Right cardiac atrium (tissue), 5 donors: ENCODE measurements around the gene PPP6R1. TPM values are rescaled to one million over a fixed set of nuclear protein-coding genes. Genes with fewer than 3 reads are reported as not detected.
A peak's percentile ranks its signal among the peaks of the same experiment; 100 is the strongest.

Experiments used
- ATAC-seq, 2 donors: fragments of 200-7000 bp; cut with Tn5 transposase; one replicate each; pipeline versions ENCODE4 v1.8.0 to v1.9.1; 2020; ENCODE audit warnings: moderate library complexity in 2 of 2, mild to moderate bottlenecking in 1 of 2
- DNase-seq, 3 donors: peaks; one replicate each; pipeline ENCODE4 v3.0.0-alpha.2; 2020
- H3K27ac ChIP-seq: one replicate; pipeline ENCODE4 v1.5.1; 2013; ENCODE audit warnings: mild to moderate bottlenecking, low read length, control low read depth, moderate library complexity
- H3K27me3 ChIP-seq: one replicate; pipeline ENCODE4 v1.6.1; 2013; ENCODE audit not compliant: control insufficient read depth, insufficient read depth
- H3K4me1 ChIP-seq: one replicate; pipeline ENCODE4 v1.6.1; 2013; ENCODE audit warnings: low read length; ENCODE audit not compliant: control insufficient read depth, insufficient read depth
- H3K4me3 ChIP-seq: one replicate; pipeline ENCODE4 v1.5.1; 2013; ENCODE audit warnings: low read length, control low read depth
- H3K9me3 ChIP-seq: one replicate; pipeline ENCODE4 v1.6.1; 2013; ENCODE audit warnings: low read length; ENCODE audit not compliant: control insufficient read depth
- WGBS: extraction: QIAGEN DNeasy Blood & Tissue Kit; methylation state at CpG from one replicate; pipeline ENCODE4 v1.1.7; 2013; 5-methylcytosine and 5-hydroxymethylcytosine counted together
- intact Hi-C, 4 donors: fragments of 100-400 bp; cut with DNase I; formaldehyde crosslinking; loops; one replicate each; pipeline versions ENCODE4 v1.11.0 to v1.14.0; 2022 to 2023
- microRNA-seq, 2 donors: library from miRNA; unstranded; fragments of <30 nt; microRNA quantifications; one replicate each; pipeline ENCODE4 v1.2.0, GENCODE V29; 2020 to 2021
- polyA plus RNA-seq: library from polyadenylated mRNA; stranded (reverse); fragments of 200-250 nt; gene quantifications from one replicate; pipeline ENCODE4 v1.2.3, GENCODE V29; 2013
- total RNA-seq, 4 donors: library from RNA; stranded (reverse); fragmentation: NEBNext Ultra II Directional; extraction: Animal tissue kit (Norgen Biotek cat#: 25700); gene quantifications; one replicate each; pipeline ENCODE4 v1.2.1, GENCODE V29; 2021
- donor health status: healthy with polysubstance abuse.
- donor health status: DM: no; HTN: yes; CAD: no.
- donor health status: DM: no; HTN: no; CAD: no.
- donor health status: DM: no; HTN: yes; CAD: no; lungs with severe emphysema.
- donor health status: DM: yes; HTN: yes; CAD: no.

The PPP6R1 gene
- total and polyA plus RNA-seq, 5 donors, result 31.7 to 43.5 (median 39.4) TPM

GRCh38 chr19:55193481-55193880 is 65.3 kb downstream of the PPP6R1 start:
- Histone ChIP-seq H3K4me1 (no peaks in the 10 kb centered on the region), H3K9me3 (no peaks in the 10 kb centered on the region), H3K27me3 (no peaks in the 10 kb centered on the region), H3K27ac (no peak overlapping the region), H3K4me3 (no peak overlapping the region)
- DNase-seq (no peak), ATAC-seq (no peak)
- WGBS, result 77% methylated on average over 12 of the region's 12 CpGs
- intact Hi-C loops, result no loop called here

- H3K27me3 ChIP-seq, result no peaks in the 10 kb centered on the region
- no peaks in the 10 kb centered on the region for H3K4me1 ChIP-seq
- DNase-seq (peak in 1 of 3 donors; percentile 51), ATAC-seq (peak; percentile 73 to 93)
- H3K4me3 ChIP-seq, result no peak overlapping the region
- no peak overlapping the region for H3K27ac ChIP-seq
- no peaks in the 10 kb centered on the region for H3K9me3 ChIP-seq
- 56% methylated on average over 15 of the region's 15 CpGs for WGBS
- intact Hi-C loops, result no loop called here
Measured at GRCh38 chr19:55189403-55189835, 69.4 kb downstream of the PPP6R1 start.

GRCh38 chr19:55188625-55189024 is 70.2 kb downstream of the PPP6R1 start:
- H3K27ac ChIP-seq, result no peak overlapping the region
- WGBS, result 64% methylated on average over 8 of the region's 8 CpGs
- intact Hi-C loops, result no loop called here
- ATAC-seq (peak in 1 of 2 donors; percentile 51), DNase-seq (no peak)
- no peaks in the 10 kb centered on the region for H3K9me3 ChIP-seq
- H3K27me3 ChIP-seq, result no peaks in the 10 kb centered on the region
- no peak overlapping the region for H3K4me3 ChIP-seq
- no peaks in the 10 kb centered on the region for H3K4me1 ChIP-seq

GRCh38 chr19:55186080-55186479 is 72.7 kb downstream of the PPP6R1 start:
- no peak for DNase-seq
- Histone ChIP-seq H3K4me1 (no peaks in the 10 kb centered on the region), H3K27ac (no peak overlapping the region), H3K9me3 (no peaks in the 10 kb centered on the region), H3K4me3 (no peak overlapping the region), H3K27me3 (no peaks in the 10 kb centered on the region)
- 76% methylated on average over 12 of the region's 12 CpGs for WGBS
- intact Hi-C loops, result no loop called here
- no peak for ATAC-seq

GRCh38 chr19:55181740-55182139 is 77.1 kb downstream of the PPP6R1 start:
- H3K27ac ChIP-seq, result no peak overlapping the region
- DNase-seq (no peak), ATAC-seq (no peak)
- intact Hi-C loops, result no loop called here
- WGBS, result 71% methylated on average over 20 of the region's 20 CpGs
- H3K4me1 ChIP-seq, result no peaks in the 10 kb centered on the region
- H3K9me3 ChIP-seq, result no peaks in the 10 kb centered on the region
- H3K27me3 ChIP-seq, result no peaks in the 10 kb centered on the region
- H3K4me3 ChIP-seq, result no peak overlapping the region

Small RNA genes within 50 kb of the gene (microRNA-seq; reads per million reads assigned to microRNA genes)
- 0 to 1.7 reads per million in 2 donors for gene MIR6802
- 0 to 2.9 reads per million in 2 donors for gene MIR6803
- 0 reads per million in 2 donors for gene MIR6804

Other genes starting within 250 kb of the PPP6R1 start
- gene GP6, start 220.8 kb downstream of the PPP6R1 start, total RNA-seq, result under 1 TPM; 0.26 to 0.71 (median 0.44) TPM
- 0.27 TPM for gene GP6, start 220.8 kb downstream of the PPP6R1 start, polyA plus RNA-seq
- 10 to 100 TPM; 25.5 to 42.6 (median 31.9) TPM for gene RDH13, start 195.9 kb downstream of the PPP6R1 start, total RNA-seq
- 30.1 TPM for gene RDH13, start 195.9 kb downstream of the PPP6R1 start, polyA plus RNA-seq
- gene EPS8L1, start 183.1 kb downstream of the PPP6R1 start, total RNA-seq, result 1 to 10 TPM in 3 of 4 donors, under 1 TPM in 1; 0.78 to 1.7 (median 1.1) TPM
- gene EPS8L1, start 183.1 kb downstream of the PPP6R1 start, polyA plus RNA-seq, result 2.2 TPM
- gene PPP1R12C, start 141.4 kb downstream of the PPP6R1 start, total RNA-seq, result 100 to 1,000 TPM; 125 to 244 (median 147) TPM
- 221 TPM for gene PPP1R12C, start 141.4 kb downstream of the PPP6R1 start, polyA plus RNA-seq
- 10 to 100 TPM in 3 of 4 donors, 1 to 10 TPM in 1; 8.0 to 25.3 (median 14.7) TPM for gene TNNT1, start 109.8 kb downstream of the PPP6R1 start, total RNA-seq
- gene TNNT1, start 109.8 kb downstream of the PPP6R1 start, polyA plus RNA-seq, result 34.8 TPM
- 1,000 to 10,000 TPM; 1,638 to 3,997 (median 2,736) TPM for gene TNNI3, start 101.3 kb downstream of the PPP6R1 start, total RNA-seq
- 8,501 TPM for gene TNNI3, start 101.3 kb downstream of the PPP6R1 start, polyA plus RNA-seq
- 1 to 10 TPM in 3 of 4 donors, under 1 TPM in 1; 0.56 to 1.6 (median 1.3) TPM for gene DNAAF3, start 92.4 kb downstream of the PPP6R1 start, total RNA-seq
- gene DNAAF3, start 92.4 kb downstream of the PPP6R1 start, polyA plus RNA-seq, result 2.9 TPM
- gene SYT5, start 78.7 kb downstream of the PPP6R1 start, total RNA-seq, result 1 to 10 TPM in 1 of 4 donors, not detected in 3; 1.3 TPM
- gene SYT5, start 78.7 kb downstream of the PPP6R1 start, polyA plus RNA-seq, result 0.09 TPM
- 1 to 10 TPM in 2 of 4 donors, under 1 TPM in 2; 0.14 to 3.1 (median 0.75) TPM for gene PTPRH, start 49.5 kb downstream of the PPP6R1 start, total RNA-seq
- 0.72 TPM for gene PTPRH, start 49.5 kb downstream of the PPP6R1 start, polyA plus RNA-seq
- gene TMEM86B, start 30.3 kb downstream of the PPP6R1 start, total RNA-seq, result 1 to 10 TPM in 3 of 4 donors, under 1 TPM in 1; 0.80 to 2.1 (median 1.3) TPM
- gene TMEM86B, start 30.3 kb downstream of the PPP6R1 start, polyA plus RNA-seq, result 1.6 TPM
- gene HSPBP1, start 21.1 kb upstream of the PPP6R1 start, total RNA-seq, result 10 to 100 TPM; 27.7 to 35.1 (median 31.3) TPM
- gene HSPBP1, start 21.1 kb upstream of the PPP6R1 start, polyA plus RNA-seq, result 48.0 TPM
- gene BRSK1, start 25.0 kb upstream of the PPP6R1 start, total RNA-seq, result 10 to 100 TPM; 17.2 to 20.5 (median 19.5) TPM
- gene BRSK1, start 25.0 kb upstream of the PPP6R1 start, polyA plus RNA-seq, result 11.9 TPM
- gene TMEM150B, start 66.3 kb upstream of the PPP6R1 start, total RNA-seq, result 1 to 10 TPM; 2.0 to 2.4 (median 2.2) TPM
- 0.68 TPM for gene TMEM150B, start 66.3 kb upstream of the PPP6R1 start, polyA plus RNA-seq
- gene KMT5C, start 80.9 kb upstream of the PPP6R1 start, total RNA-seq, result 1 to 10 TPM; 6.7 to 9.8 (median 8.4) TPM
- gene KMT5C, start 80.9 kb upstream of the PPP6R1 start, polyA plus RNA-seq, result 6.3 TPM
- gene COX6B2, start 95.7 kb upstream of the PPP6R1 start, total RNA-seq, result not detected
- gene COX6B2, start 95.7 kb upstream of the PPP6R1 start, polyA plus RNA-seq, result not detected
- not detected for gene GARIN5B, start 104.2 kb upstream of the PPP6R1 start, total RNA-seq
- not detected for gene GARIN5B, start 104.2 kb upstream of the PPP6R1 start, polyA plus RNA-seq
- gene IL11, start 111.4 kb upstream of the PPP6R1 start, total RNA-seq, result not detected
- not detected for gene IL11, start 111.4 kb upstream of the PPP6R1 start, polyA plus RNA-seq
- gene TMEM190, start 117.8 kb upstream of the PPP6R1 start, total RNA-seq, result not detected
- gene TMEM190, start 117.8 kb upstream of the PPP6R1 start, polyA plus RNA-seq, result not detected
- gene TMEM238, start 125.3 kb upstream of the PPP6R1 start, total RNA-seq, result 1 to 10 TPM in 1 of 4 donors, under 1 TPM in 3; 0.47 to 1.2 (median 0.56) TPM
- 0.14 TPM for gene TMEM238, start 125.3 kb upstream of the PPP6R1 start, polyA plus RNA-seq
- gene RPL28, start 126.9 kb upstream of the PPP6R1 start, total RNA-seq, result 1,000 to 10,000 TPM in 1 of 4 donors, 100 to 1,000 TPM in 3; 656 to 1,015 (median 735) TPM
- gene RPL28, start 126.9 kb upstream of the PPP6R1 start, polyA plus RNA-seq, result 806 TPM
- gene UBE2S, start 148.8 kb upstream of the PPP6R1 start, total RNA-seq, result 10 to 100 TPM; 21.0 to 32.7 (median 27.8) TPM
- 12.2 TPM for gene UBE2S, start 148.8 kb upstream of the PPP6R1 start, polyA plus RNA-seq
- not detected for gene SHISA7, start 184.3 kb upstream of the PPP6R1 start, total RNA-seq
- gene SHISA7, start 184.3 kb upstream of the PPP6R1 start, polyA plus RNA-seq, result 0.05 TPM
- 10 to 100 TPM; 49.6 to 73.9 (median 62.0) TPM for gene ISOC2, start 202.6 kb upstream of the PPP6R1 start, total RNA-seq
- 111 TPM for gene ISOC2, start 202.6 kb upstream of the PPP6R1 start, polyA plus RNA-seq
- not detected for gene C19orf85, start 205.7 kb upstream of the PPP6R1 start, total RNA-seq
- not detected for gene C19orf85, start 205.7 kb upstream of the PPP6R1 start, polyA plus RNA-seq
- gene ZNF628, start 217.6 kb upstream of the PPP6R1 start, total RNA-seq, result 1 to 10 TPM; 5.6 to 8.1 (median 6.7) TPM
- gene ZNF628, start 217.6 kb upstream of the PPP6R1 start, polyA plus RNA-seq, result 7.7 TPM
- gene NAT14, start 226.2 kb upstream of the PPP6R1 start, total RNA-seq, result 10 to 100 TPM; 13.6 to 20.8 (median 15.0) TPM
- gene NAT14, start 226.2 kb upstream of the PPP6R1 start, polyA plus RNA-seq, result 15.8 TPM
- gene SSC5D, start 229.4 kb upstream of the PPP6R1 start, total RNA-seq, result 10 to 100 TPM in 1 of 4 donors, 1 to 10 TPM in 3; 6.8 to 10.2 (median 8.1) TPM
- gene SSC5D, start 229.4 kb upstream of the PPP6R1 start, polyA plus RNA-seq, result 4.4 TPM